Measurements from ENCODE around the gene CST11. TPM values are rescaled to one million over a fixed set of nuclear protein-coding genes. Genes with fewer than 3 reads are reported as not detected.

The CST11 gene
- total RNA-seq, 1 donor from 2014 or later = not detected

GRCh38 chr20:23419995-23420901 is 32.4 kb downstream of the CST11 start:
- Histone ChIP-seq H3K4me3 (peak overlapping the region; percentile 96), H3K9me3 (replicated peaks) (no peaks in the 10 kb centered on the region), H3K27me3 (ENCODE audit: low read depth) (peaks cover 8% of the 10 kb centered on the region), H3K36me3 (no peaks in the 10 kb centered on the region), H3K4me1 (peaks cover 62% of the 10 kb centered on the region), H3K27ac (replicated peaks) (peak overlapping the region; percentile 90)
- TF ChIP-seq CTCF (IDR thresholded peaks at IDR 0.05; ENCODE audit: borderline replicate concordance) = no peak
- intact Hi-C loops (cut with micrococcal nuclease) = no loop called here
- peak; percentile 29 for DNase-seq

- Histone ChIP-seq H3K27me3 (ENCODE audit: low read depth) (peaks cover 2% of the 10 kb centered on the region), H3K36me3 (no peaks in the 10 kb centered on the region), H3K4me1 (peaks cover 62% of the 10 kb centered on the region), H3K27ac (replicated peaks) (peak overlapping the region; percentile 90), H3K9me3 (replicated peaks) (no peaks in the 10 kb centered on the region), H3K4me3 (peak overlapping the region; percentile 96)
- TF ChIP-seq CTCF (IDR thresholded peaks at IDR 0.05; ENCODE audit: borderline replicate concordance) = no peak
- DNase-seq = no peak
- intact Hi-C loops (cut with micrococcal nuclease) = no loop called here
Observed at GRCh38 chr20:23419657-23419994, 33.0 kb downstream of the CST11 start.

- Histone ChIP-seq H3K27ac (replicated peaks) (peak overlapping the region; percentile 52), H3K4me3 (no peak overlapping the region), H3K27me3 (ENCODE audit: low read depth) (no peaks in the 10 kb centered on the region), H3K36me3 (no peaks in the 10 kb centered on the region), H3K4me1 (peaks cover 72% of the 10 kb centered on the region), H3K9me3 (replicated peaks) (no peaks in the 10 kb centered on the region)
- DNase-seq = no peak
- intact Hi-C loops (cut with micrococcal nuclease) = no loop called here
- no peak for TF ChIP-seq CTCF (IDR thresholded peaks at IDR 0.05; ENCODE audit: borderline replicate concordance)
Observed at GRCh38 chr20:23417861-23418260, 34.8 kb downstream of the CST11 start.

DNA sequence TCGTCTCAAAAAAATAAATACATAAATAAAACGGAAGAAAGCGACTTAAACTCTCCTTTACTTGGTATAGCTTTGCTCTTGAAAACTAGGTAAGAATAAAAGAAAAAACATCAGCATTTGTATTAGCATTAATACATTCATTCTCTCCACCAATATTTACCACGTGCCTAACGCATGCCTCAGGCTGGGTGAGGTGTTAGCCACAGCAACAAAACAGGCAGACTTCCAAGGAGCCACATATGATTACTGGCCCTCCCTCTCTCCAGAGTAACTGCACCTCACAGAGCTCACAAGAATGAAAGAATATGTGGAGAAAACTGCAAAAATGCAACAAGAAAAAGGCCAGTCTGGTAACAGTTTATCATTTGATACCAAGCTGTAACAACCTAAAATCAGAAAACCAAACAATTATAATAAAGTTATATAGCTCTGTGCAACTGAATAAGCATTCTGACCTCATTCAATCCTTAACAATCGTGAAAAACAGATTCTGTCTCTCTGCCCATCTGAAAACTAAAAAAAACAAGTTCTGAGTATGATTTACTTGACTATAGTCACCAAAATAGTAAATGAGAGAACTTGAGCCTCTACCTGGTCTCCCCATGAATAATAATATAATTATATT is 36.6 kb downstream of the CST11 start:
- TF ChIP-seq CTCF (IDR thresholded peaks at IDR 0.05; ENCODE audit: borderline replicate concordance) = no peak
- intact Hi-C loops (cut with micrococcal nuclease) = no loop called here
- H3K36me3 ChIP-seq = no peaks in the 10 kb centered on the region
- no peak for DNase-seq
- peak overlapping the region; percentile 47 for H3K27ac ChIP-seq (replicated peaks)
- no peaks in the 10 kb centered on the region for H3K27me3 ChIP-seq (ENCODE audit: low read depth)
- H3K9me3 ChIP-seq (replicated peaks) = no peaks in the 10 kb centered on the region
- H3K4me1 ChIP-seq = peaks cover 79% of the 10 kb centered on the region
- no peak overlapping the region for H3K4me3 ChIP-seq

- Histone ChIP-seq H3K4me1 (peaks cover 79% of the 10 kb centered on the region), H3K27ac (replicated peaks) (peak overlapping the region; percentile 47)
Observed at GRCh38 chr20:23415555-23415954, 37.1 kb downstream of the CST11 start.

More at GRCh38 chr20:23415555-23415954, 37.1 kb downstream of the CST11 start:
- no peak for TF ChIP-seq CTCF (IDR thresholded peaks at IDR 0.05; ENCODE audit: borderline replicate concordance)
- Histone ChIP-seq H3K27me3 (ENCODE audit: low read depth) (no peaks in the 10 kb centered on the region), H3K9me3 (replicated peaks) (no peaks in the 10 kb centered on the region), H3K4me3 (no peak overlapping the region), H3K36me3 (no peaks in the 10 kb centered on the region)
- no peak for DNase-seq
- intact Hi-C loops (cut with micrococcal nuclease) = no loop called here
